GM13976 (cell line): Measurements from ENCODE around the gene CLN3.

Experiments used
- DNase-seq: peaks from one replicate; pipeline ENCODE4 v3.0.0; 2012; ENCODE audit warnings: low spot score
- CTCF ChIP-seq: IDR thresholded peaks from 2 replicates; pipeline ENCODE4 v1.5.1; 2012; ENCODE audit warnings: borderline replicate concordance, mild to moderate bottlenecking; ENCODE audit not compliant: insufficient read depth; ENCODE audit errors: extremely low read depth, missing control alignments, control extremely low read depth
- in situ Hi-C: fragments of 300-500 bp; cut with MboI; formaldehyde crosslinking; loops from one replicate; pipeline ENCODE4 v1.12.0; 2022; ENCODE audit warnings: low sequenced_read_pairs, mixed read lengths, inconsistent platforms; ENCODE audit not compliant: unreplicated experiment

CLN3 gene

DNA sequence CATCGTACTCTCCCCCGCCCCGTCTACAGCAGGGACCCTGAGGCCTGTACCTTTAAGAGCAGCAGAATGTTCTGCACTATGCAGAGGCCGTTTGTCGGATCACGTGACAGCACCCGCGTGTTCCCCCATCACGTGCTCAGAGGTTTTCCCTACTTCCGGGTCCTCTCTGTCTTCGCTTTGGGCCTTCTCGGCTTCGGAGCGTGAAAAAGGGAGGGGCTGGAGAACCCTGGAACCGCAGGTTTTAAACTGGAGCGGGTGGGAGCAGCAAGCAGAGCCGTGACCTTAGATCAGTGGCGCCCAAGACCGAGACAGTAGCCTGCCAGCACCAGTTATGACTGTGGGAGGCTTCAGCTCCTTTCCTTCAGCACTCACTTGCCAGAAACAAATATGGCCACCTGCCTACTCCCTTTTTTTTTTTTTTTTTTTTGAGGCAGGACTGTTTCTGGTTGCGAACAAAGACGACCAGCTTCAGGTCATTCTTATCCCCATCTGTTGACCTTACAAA lies at the start of gene CLN3:
Gene CLN3 (minus strand): TSS at position 105 of the 505 bp plus-strand sequence. CDS start 315 bp downstream, outside the sequence.
- in situ Hi-C loops, result no loop called here
- peak; percentile 92 for DNase-seq
- TF ChIP-seq CTCF, result no peak

DNA sequence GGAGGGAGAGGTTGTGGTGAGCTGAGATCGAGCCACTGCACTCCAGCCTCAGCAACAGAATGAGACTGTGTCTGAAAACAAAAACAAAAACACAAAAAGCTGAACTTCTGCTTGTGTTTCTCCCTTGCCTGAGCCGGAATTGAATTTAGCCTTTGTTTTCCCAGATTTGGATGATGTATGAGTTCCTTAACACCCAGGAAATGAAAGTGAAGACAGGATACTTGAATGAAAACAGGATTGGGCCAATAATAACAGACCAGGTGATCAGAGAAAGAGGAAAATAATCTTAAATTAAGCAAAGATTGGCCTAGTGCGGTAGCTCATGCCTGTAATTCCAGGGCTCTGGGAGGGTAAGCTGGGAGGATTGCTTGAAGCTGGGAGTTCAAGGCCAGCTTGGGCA lies 48.5 kb upstream of the CLN3 start:
- no peak for TF ChIP-seq CTCF
- no peak for DNase-seq
- in situ Hi-C loops, result loop anchor here (25.0 kb wide), 1 partner anchor 253 kb away; the partner anchor contains the start of gene SBK1

GRCh38 chr16:28538733-28539596 lies 47.1 kb upstream of the CLN3 start, which contains the start of gene NUPR1:
NUPR1 (minus strand) TSS chr16:28538974; CDS start chr16:28538907, 67 bp downstream.
- DNase-seq, result no peak
- no peak for TF ChIP-seq CTCF
- in situ Hi-C loops, result loop anchor here (25.0 kb wide), 1 partner anchor 252 kb away; the partner anchor contains the start of gene SBK1

DNA sequence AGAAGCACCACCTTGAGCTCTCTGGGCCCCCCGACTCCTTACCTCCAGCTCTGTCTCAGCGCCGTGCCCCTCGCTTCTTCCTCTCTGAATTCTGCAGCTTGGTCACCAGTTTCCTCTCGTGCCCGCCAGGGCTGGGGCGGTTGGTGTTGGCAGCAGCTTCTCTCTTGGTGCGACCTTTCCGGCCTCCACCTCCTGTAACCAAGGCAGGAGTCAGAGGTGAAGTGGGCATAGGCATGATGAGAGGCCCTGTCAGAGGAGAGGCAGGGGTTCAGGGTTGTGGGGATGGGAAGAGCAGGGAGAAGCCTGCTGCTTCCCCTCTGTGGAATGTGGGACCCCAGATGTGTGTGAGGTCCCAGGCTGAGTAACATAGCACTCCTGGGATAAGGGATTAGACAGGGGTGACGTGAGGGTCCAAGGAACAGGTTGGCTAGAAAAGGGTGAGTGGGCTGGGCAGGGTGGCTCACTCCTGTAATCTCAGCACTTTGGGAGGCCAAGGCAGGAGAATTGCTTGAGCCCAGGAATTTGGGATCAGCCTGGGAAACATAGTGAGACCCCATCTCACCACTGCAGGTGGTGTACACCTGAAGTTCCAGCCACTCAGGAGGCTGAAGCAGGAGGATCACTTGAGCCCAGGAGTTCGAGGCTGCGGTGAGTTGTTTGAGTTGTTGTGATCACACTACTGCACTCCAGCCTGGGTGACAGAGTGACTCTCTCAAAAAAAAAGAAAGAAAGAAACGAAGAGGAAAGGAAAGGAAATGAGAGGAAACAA lies 46.3 kb upstream of the CLN3 start:
- no peak for DNase-seq
- no peak for TF ChIP-seq CTCF
- in situ Hi-C loops, result loop anchor here (25.0 kb wide), 1 partner anchor 251 kb away; the partner anchor contains the start of gene SBK1

GRCh38 chr16:28537076-28537475 lies 45.2 kb upstream of the CLN3 start:
- no peak for DNase-seq
- in situ Hi-C loops, result loop anchor here (25.0 kb wide), 1 partner anchor 250 kb away; the partner anchor contains the start of gene SBK1
- no peak for TF ChIP-seq CTCF
